Adrenal gland (tissue), 5 donors: Measurements from ENCODE around the gene LIN7B.

Experiments
- POLR2A ChIP-seq, 2 donors: fragments of 450-650 bp; IDR thresholded peaks; one replicate each; pipeline ENCODE4 v1.6.1; 2017; ENCODE audit warnings: antibody characterized with exemption in 2 of 2, mild to moderate bottlenecking in 2 of 2, moderate library complexity in 1 of 2
- TF ChIP-seq, protein P1 (sequence below), 6 experiments: fragments of 450-650 bp in 4 of 6; fragments of 200-600 bp in 2 of 6; sonication (generic) in 1 of 6; IDR thresholded peaks; 1 replicate in 5 of 6; 2 replicates in 1 of 6; pipeline versions ENCODE4 v1.5.1 to v1.8.0; 2016 to 2021; ENCODE audit warnings: antibody characterized with exemption in 6 of 6, mild to moderate bottlenecking in 2 of 6, moderate library complexity in 1 of 6
- donor health status: DM: no; HTN: no; CAD: no.

DNA sequence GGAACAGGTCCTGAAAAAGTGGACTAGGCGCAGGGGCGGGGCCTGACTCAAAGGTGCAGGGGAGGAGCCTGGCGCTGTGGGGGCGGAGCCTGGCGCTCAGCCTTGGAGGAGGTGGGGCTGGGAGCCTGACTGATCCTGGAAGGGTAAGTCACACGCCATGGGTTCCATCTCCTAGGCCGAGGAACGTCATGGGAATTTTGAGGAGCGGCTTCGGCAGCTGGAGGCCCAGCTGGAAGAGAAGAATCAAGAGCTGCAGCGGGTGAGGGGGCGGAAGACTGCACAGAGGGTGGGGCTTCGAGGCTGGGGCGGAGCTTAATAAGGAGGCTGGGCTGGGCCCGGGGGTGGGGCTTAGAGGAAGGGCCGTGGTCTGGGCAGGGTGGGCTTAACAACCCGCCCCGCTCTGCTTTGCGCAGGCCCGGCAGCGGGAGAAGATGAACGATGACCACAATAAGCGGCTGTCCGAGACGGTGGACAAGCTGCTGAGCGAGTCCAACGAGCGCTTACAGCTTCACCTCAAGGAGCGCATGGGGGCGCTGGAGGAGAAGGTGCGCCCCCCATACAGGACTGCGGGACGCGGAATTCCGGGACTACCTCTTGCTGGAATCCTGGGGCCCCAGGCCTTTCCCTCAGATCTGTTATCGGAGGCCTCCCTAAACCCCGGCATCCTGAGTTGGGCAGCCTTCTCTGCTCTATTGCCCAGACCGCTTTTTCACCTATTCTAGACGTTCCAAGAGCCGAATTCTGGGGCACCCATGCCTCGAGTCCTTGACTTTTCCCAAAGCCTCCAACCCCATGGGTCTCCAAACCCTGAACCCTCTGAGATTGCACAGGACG lies 19.7 kb downstream of the LIN7B start:
- TF ChIP-seq, protein P1, sequence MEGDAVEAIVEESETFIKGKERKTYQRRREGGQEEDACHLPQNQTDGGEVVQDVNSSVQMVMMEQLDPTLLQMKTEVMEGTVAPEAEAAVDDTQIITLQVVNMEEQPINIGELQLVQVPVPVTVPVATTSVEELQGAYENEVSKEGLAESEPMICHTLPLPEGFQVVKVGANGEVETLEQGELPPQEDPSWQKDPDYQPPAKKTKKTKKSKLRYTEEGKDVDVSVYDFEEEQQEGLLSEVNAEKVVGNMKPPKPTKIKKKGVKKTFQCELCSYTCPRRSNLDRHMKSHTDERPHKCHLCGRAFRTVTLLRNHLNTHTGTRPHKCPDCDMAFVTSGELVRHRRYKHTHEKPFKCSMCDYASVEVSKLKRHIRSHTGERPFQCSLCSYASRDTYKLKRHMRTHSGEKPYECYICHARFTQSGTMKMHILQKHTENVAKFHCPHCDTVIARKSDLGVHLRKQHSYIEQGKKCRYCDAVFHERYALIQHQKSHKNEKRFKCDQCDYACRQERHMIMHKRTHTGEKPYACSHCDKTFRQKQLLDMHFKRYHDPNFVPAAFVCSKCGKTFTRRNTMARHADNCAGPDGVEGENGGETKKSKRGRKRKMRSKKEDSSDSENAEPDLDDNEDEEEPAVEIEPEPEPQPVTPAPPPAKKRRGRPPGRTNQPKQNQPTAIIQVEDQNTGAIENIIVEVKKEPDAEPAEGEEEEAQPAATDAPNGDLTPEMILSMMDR (IDR thresholded peaks at IDR 0.05), result no peak
- no peak for TF ChIP-seq POLR2A (IDR thresholded peaks at IDR 0.05)
